A673 (cell line): ENCODE data around the gene TM6SF1.

Experiments
- CTCF ChIP-seq: fragments of 300-800, 200-600 bp; sonication (generic); conservative IDR thresholded peaks from 2 replicates; pipeline ENCODE4 v1.5.1; 2017; ENCODE audit warnings: low read depth, mild to moderate bottlenecking, antibody characterized with exemption, low read length, moderate library complexity, mixed read lengths
- EZH2 ChIP-seq: fragments of 200-600 bp; sonication (generic); IDR thresholded peaks from 2 replicates; pipeline ENCODE4 v1.6.1; 2017; ENCODE audit warnings: borderline replicate concordance, low read depth, mild to moderate bottlenecking, mixed read lengths, antibody characterized with exemption, low read length; ENCODE audit not compliant: poor library complexity, severe bottlenecking

GRCh38 chr15:83077491-83078230, 29.8 kb upstream of the TM6SF1 start:
- TF ChIP-seq CTCF = no peak
- no peak for TF ChIP-seq EZH2
